G401.6 (cell line): ENCODE data around the gene FEM1C.

ENCODE experiments used
- FAIRE-seq: peaks from 2 replicates; lab custom pipeline; 2012; peaks lifted over from hg19 to GRCh38; lab: Jason Lieb, UNC

FEM1C gene

GRCh38 chr5:115544436-115545350 lies at the start of gene FEM1C:
TSS of gene FEM1C (minus strand) at chr5:115544775. CDS start at chr5:115543493, 1,282 bp downstream.
- FAIRE-seq: peak; percentile 71

- no peak for FAIRE-seq
Measured at GRCh38 chr5:115589043-115589442, 44.5 kb upstream of the FEM1C start.

GRCh38 chr5:115588640-115589039 lies 44.1 kb upstream of the FEM1C start:
- no peak for FAIRE-seq

GRCh38 chr5:115586525-115587146 lies 42.1 kb upstream of the FEM1C start:
- FAIRE-seq: peak; percentile 85

GRCh38 chr5:115585265-115585664 lies 40.7 kb upstream of the FEM1C start:
- FAIRE-seq: no peak

- no peak for FAIRE-seq
Measured at GRCh38 chr5:115584501-115584900, 39.9 kb upstream of the FEM1C start.

GRCh38 chr5:115583474-115583873 lies 38.9 kb upstream of the FEM1C start:
- no peak for FAIRE-seq

GRCh38 chr5:115580941-115581340 lies 36.4 kb upstream of the FEM1C start:
- FAIRE-seq: no peak

GRCh38 chr5:115579747-115580173 lies 35.2 kb upstream of the FEM1C start:
- FAIRE-seq: no peak

- FAIRE-seq: no peak
Measured at GRCh38 chr5:115579216-115579615, 34.6 kb upstream of the FEM1C start.

- FAIRE-seq: no peak
Measured at GRCh38 chr5:115578657-115579056, 34.1 kb upstream of the FEM1C start.

- no peak for FAIRE-seq
Measured at GRCh38 chr5:115577741-115578140, 33.2 kb upstream of the FEM1C start.

- no peak for FAIRE-seq
Measured at GRCh38 chr5:115577329-115577728, 32.8 kb upstream of the FEM1C start.

GRCh38 chr5:115575167-115576070 lies 30.8 kb upstream of the FEM1C start:
- FAIRE-seq: no peak

- no peak for FAIRE-seq
Measured at GRCh38 chr5:115573133-115573532, 28.6 kb upstream of the FEM1C start.

- FAIRE-seq: no peak
Measured at GRCh38 chr5:115571441-115571878, 26.9 kb upstream of the FEM1C start.

GRCh38 chr5:115568668-115569067 lies 24.1 kb upstream of the FEM1C start:
- FAIRE-seq: no peak

GRCh38 chr5:115565233-115565632 lies 20.7 kb upstream of the FEM1C start:
- no peak for FAIRE-seq

GRCh38 chr5:115561176-115561575 lies 16.6 kb upstream of the FEM1C start:
- no peak for FAIRE-seq

GRCh38 chr5:115559524-115559923 lies 14.9 kb upstream of the FEM1C start:
- no peak for FAIRE-seq

GRCh38 chr5:115558388-115558956 lies 13.9 kb upstream of the FEM1C start:
- no peak for FAIRE-seq
